Dendritic cell treated with granulocyte-macrophage colony-stimulating factor and Interleukin-4, amounts not matched to agents 40 ng/mL and 50 ng/mL, for 4 days (primary cell): ENCODE results near the gene WDR90.

Source experiments
- H3K27ac Mint-ChIP-seq: one replicate; pipeline ENCODE4 v1.8.0; 2022; ENCODE audit warnings: mild to moderate bottlenecking, mixed read lengths
- H3K27me3 Mint-ChIP-seq: one replicate; pipeline ENCODE4 v1.8.0; 2022; ENCODE audit warnings: mild to moderate bottlenecking, mixed read lengths
- H3K36me3 Mint-ChIP-seq: one replicate; pipeline ENCODE4 v1.8.0; 2022; ENCODE audit warnings: low read depth, mixed read lengths
- H3K4me1 Mint-ChIP-seq: one replicate; pipeline ENCODE4 v1.8.0; 2022; ENCODE audit warnings: low read depth, mixed read lengths
- H3K4me3 Mint-ChIP-seq: one replicate; pipeline ENCODE4 v1.8.0; 2022; ENCODE audit warnings: mild to moderate bottlenecking, moderate library complexity, mixed read lengths
- H3K9me3 Mint-ChIP-seq: one replicate; pipeline ENCODE4 v1.8.0; 2022; ENCODE audit warnings: mixed read lengths
- intact Hi-C: fragments of 100-400 bp; cut with micrococcal nuclease; formaldehyde crosslinking; loops from one replicate; pipeline ENCODE4 v1.15.0; 2022

WDR90 gene

GRCh38 chr16:630249-630814 is 18.8 kb upstream of the WDR90 start:
- H3K9me3 Mint-ChIP-seq, result no peaks in the 10 kb centered on the region
- peak overlapping the region; percentile 12 for H3K27ac Mint-ChIP-seq
- peaks cover 14% of the 10 kb centered on the region for H3K4me1 Mint-ChIP-seq
- H3K4me3 Mint-ChIP-seq, result no peak overlapping the region
- intact Hi-C loops, result no loop called here
- peaks cover 69% of the 10 kb centered on the region for H3K36me3 Mint-ChIP-seq
- H3K27me3 Mint-ChIP-seq, result peaks cover 8% of the 10 kb centered on the region

GRCh38 chr16:630815-631405 is 18.3 kb upstream of the WDR90 start, which contains the start of gene WFIKKN1:
WFIKKN1 (plus strand) TSS chr16:630985; CDS start chr16:631254, 269 bp downstream.
- Mint-ChIP-seq H3K27me3 (peaks cover 8% of the 10 kb centered on the region), H3K9me3 (no peaks in the 10 kb centered on the region), H3K4me1 (peaks cover 14% of the 10 kb centered on the region), H3K27ac (peak within 1 kb of the TSS; percentile 12), H3K4me3 (no peak within 1 kb of the TSS), H3K36me3 (peaks cover 63% of the 10 kb centered on the region)
- intact Hi-C loops, result no loop called here

- no peak overlapping the region for H3K27ac Mint-ChIP-seq
- peaks cover 8% of the 10 kb centered on the region for H3K27me3 Mint-ChIP-seq
- no peaks in the 10 kb centered on the region for H3K9me3 Mint-ChIP-seq
- peaks cover 14% of the 10 kb centered on the region for H3K4me1 Mint-ChIP-seq
- no peak overlapping the region for H3K4me3 Mint-ChIP-seq
- peaks cover 61% of the 10 kb centered on the region for H3K36me3 Mint-ChIP-seq
- intact Hi-C loops, result no loop called here
These were observed 17.3 kb upstream of the WDR90 start for GRCh38 chr16:631808-632358.

- H3K27me3 Mint-ChIP-seq, result peaks cover 9% of the 10 kb centered on the region
- peaks cover 54% of the 10 kb centered on the region for H3K36me3 Mint-ChIP-seq
- H3K4me1 Mint-ChIP-seq, result peaks cover 19% of the 10 kb centered on the region
- no peaks in the 10 kb centered on the region for H3K9me3 Mint-ChIP-seq
- no peak overlapping the region for H3K4me3 Mint-ChIP-seq
- intact Hi-C loops, result no loop called here
- H3K27ac Mint-ChIP-seq, result no peak overlapping the region
These were observed 16.5 kb upstream of the WDR90 start for GRCh38 chr16:632486-633335.

GRCh38 chr16:633336-634050 is 15.7 kb upstream of the WDR90 start:
- Mint-ChIP-seq H3K36me3 (peaks cover 46% of the 10 kb centered on the region), H3K4me3 (no peak overlapping the region), H3K4me1 (peaks cover 26% of the 10 kb centered on the region), H3K27me3 (peaks cover 11% of the 10 kb centered on the region), H3K9me3 (no peaks in the 10 kb centered on the region), H3K27ac (no peak overlapping the region)
- intact Hi-C loops, result no loop called here

GRCh38 chr16:634051-634670 is 15.0 kb upstream of the WDR90 start:
- peaks cover 11% of the 10 kb centered on the region for H3K27me3 Mint-ChIP-seq
- no peak overlapping the region for H3K27ac Mint-ChIP-seq
- peaks cover 26% of the 10 kb centered on the region for H3K4me1 Mint-ChIP-seq
- intact Hi-C loops, result no loop called here
- no peaks in the 10 kb centered on the region for H3K9me3 Mint-ChIP-seq
- H3K4me3 Mint-ChIP-seq, result peak overlapping the region; percentile 40
- peaks cover 39% of the 10 kb centered on the region for H3K36me3 Mint-ChIP-seq

GRCh38 chr16:634996-635395 is 14.2 kb upstream of the WDR90 start:
- intact Hi-C loops, result no loop called here
- Mint-ChIP-seq H3K4me3 (peak overlapping the region; percentile 70), H3K9me3 (no peaks in the 10 kb centered on the region), H3K4me1 (peaks cover 26% of the 10 kb centered on the region), H3K36me3 (peaks cover 34% of the 10 kb centered on the region), H3K27me3 (peaks cover 11% of the 10 kb centered on the region), H3K27ac (no peak overlapping the region)

GRCh38 chr16:635573-636205 is 13.5 kb upstream of the WDR90 start:
- H3K4me1 Mint-ChIP-seq, result peaks cover 32% of the 10 kb centered on the region
- H3K27me3 Mint-ChIP-seq, result peaks cover 11% of the 10 kb centered on the region
- H3K4me3 Mint-ChIP-seq, result peak overlapping the region; percentile 97
- intact Hi-C loops, result loop anchor here (1.0 kb wide), 1 partner anchor 46 kb away; no protein-coding TSS in a partner anchor
- no peaks in the 10 kb centered on the region for H3K9me3 Mint-ChIP-seq
- H3K27ac Mint-ChIP-seq, result peak overlapping the region; percentile 94
- peaks cover 34% of the 10 kb centered on the region for H3K36me3 Mint-ChIP-seq

GRCh38 chr16:636206-637080 is 12.7 kb upstream of the WDR90 start, which contains the start of gene METTL26:
METTL26 (minus strand) TSS chr16:636305; CDS start chr16:636290, 15 bp downstream.
- Mint-ChIP-seq H3K36me3 (peaks cover 34% of the 10 kb centered on the region), H3K27ac (peak within 1 kb of the TSS; percentile 94), H3K4me1 (peaks cover 30% of the 10 kb centered on the region), H3K4me3 (peak within 1 kb of the TSS; percentile 97), H3K9me3 (no peaks in the 10 kb centered on the region), H3K27me3 (peaks cover 7% of the 10 kb centered on the region)
- intact Hi-C loops, result loop anchor here (1.0 kb wide), 2 partner anchors 24 to 47 kb away; no protein-coding TSS in a partner anchor

GRCh38 chr16:637081-638018 is 11.8 kb upstream of the WDR90 start:
- Mint-ChIP-seq H3K4me1 (peaks cover 30% of the 10 kb centered on the region), H3K27ac (peak overlapping the region; percentile 94), H3K4me3 (peak overlapping the region; percentile 97), H3K27me3 (peaks cover 3% of the 10 kb centered on the region), H3K9me3 (no peaks in the 10 kb centered on the region), H3K36me3 (peaks cover 35% of the 10 kb centered on the region)
- intact Hi-C loops, result loop anchor here (1.0 kb wide), 1 partner anchor 23 kb away; no protein-coding TSS in a partner anchor

GRCh38 chr16:638034-638543 is 11.1 kb upstream of the WDR90 start:
- H3K9me3 Mint-ChIP-seq, result no peaks in the 10 kb centered on the region
- H3K4me1 Mint-ChIP-seq, result peaks cover 36% of the 10 kb centered on the region
- peak overlapping the region; percentile 94 for H3K27ac Mint-ChIP-seq
- intact Hi-C loops, result no loop called here
- no peak overlapping the region for H3K4me3 Mint-ChIP-seq
- H3K36me3 Mint-ChIP-seq, result peaks cover 37% of the 10 kb centered on the region
- peaks cover 3% of the 10 kb centered on the region for H3K27me3 Mint-ChIP-seq
